Uterus (tissue), 4 donors: ENCODE measurements around the gene KCNQ4. TPM values are rescaled to one million over a fixed set of nuclear protein-coding genes. Genes with fewer than 3 reads are reported as not detected.
A peak's percentile ranks its signal among the peaks of the same experiment; 100 is the strongest.

Experiments used
- DNase-seq, 2 donors: peaks; one replicate each; pipeline ENCODE4 v3.0.0-alpha.2; 2019 to 2020
- H3K27ac ChIP-seq, 2 donors: fragments of 200-600 bp; sonication (generic); 1 replicate in 1 of 2; 2 replicates in 1 of 2; pipeline ENCODE4 v1.5.1; 2016 to 2018
- H3K27me3 ChIP-seq, 2 donors: fragments of 200-600 bp; sonication (generic); one replicate each; pipeline ENCODE4 v1.5.1; 2018 to 2019; ENCODE audit warnings: control low read depth in 1 of 2
- H3K36me3 ChIP-seq, 2 donors: fragments of 200-600 bp; sonication (generic); one replicate each; pipeline ENCODE4 v1.5.1; 2019; ENCODE audit warnings: control low read depth in 1 of 2
- H3K4me1 ChIP-seq, 2 donors: fragments of 200-600 bp; sonication (generic); one replicate each; pipeline ENCODE4 v1.5.1; 2018 to 2019; ENCODE audit warnings: control low read depth in 1 of 2
- H3K4me3 ChIP-seq, 2 donors: fragments of 200-600 bp; sonication (generic); 1 replicate in 1 of 2; 2 replicates in 1 of 2; pipeline ENCODE4 v1.5.1; 2018 to 2019; ENCODE audit warnings: mild to moderate bottlenecking in 1 of 2
- H3K9me3 ChIP-seq, 2 donors: fragments of 200-600 bp; sonication (generic); one replicate each; pipeline ENCODE4 v1.5.1; 2019; ENCODE audit warnings: control low read depth in 1 of 2
- POLR2A ChIP-seq, 2 donors: fragments of 450-650 bp; IDR thresholded peaks; one replicate each; pipeline ENCODE4 v1.6.1; 2016; ENCODE audit warnings: antibody characterized with exemption in 2 of 2, mild to moderate bottlenecking in 1 of 2, moderate library complexity in 1 of 2
- intact Hi-C: fragments of 100-400 bp; cut with DNase I; formaldehyde crosslinking; loops from one replicate; pipeline ENCODE4 v1.15.1; 2023; ENCODE audit warnings: low total_unique reads
- total RNA-seq, 4 donors: library from RNA; depleted of rRNA in 3 of 4; stranded (reverse); fragments of >200 nt in 3 of 4; gene quantifications; one replicate each; pipeline versions ENCODE4 v1.1.0 to v1.2.4, GENCODE V29; 2014 to 2023
- TF ChIP-seq, protein P1 (sequence below), 4 experiments: fragments of 200-600 bp in 2 of 4; fragments of 450-650 bp in 2 of 4; sonication (generic) in 2 of 4; IDR thresholded peaks; one replicate each; pipeline ENCODE4 v1.5.1; 2016 to 2019; ENCODE audit warnings: antibody characterized with exemption in 4 of 4, mild to moderate bottlenecking in 2 of 4, moderate library complexity in 1 of 4
- donor health status: DM: yes; HTN: yes; CAD: no.

KCNQ4 gene
- total RNA-seq, 4 donors from 2014 or later = 2.7 to 13.4 (median 7.4) TPM; not detected in 1

DNA sequence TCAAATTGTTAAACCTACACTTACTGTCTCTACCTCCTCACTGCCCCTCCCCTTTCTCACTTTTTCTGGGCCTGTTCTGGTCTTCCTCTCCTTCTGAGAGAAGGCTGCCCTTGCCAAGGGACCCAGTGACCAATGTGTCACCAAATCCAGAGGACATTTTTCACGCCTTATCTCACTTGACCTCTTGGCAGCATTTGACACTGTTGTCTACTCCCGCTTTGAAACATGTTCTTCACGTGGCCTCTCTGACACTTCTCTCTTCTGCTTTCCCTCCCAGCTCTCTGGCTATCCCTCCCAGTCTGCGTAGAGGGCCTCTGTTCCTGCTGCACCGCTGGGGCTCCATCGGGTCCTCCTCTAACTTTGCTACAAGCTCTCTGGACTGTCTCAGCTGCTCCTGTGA lies 25.3 kb downstream of the KCNQ4 start:
- peak overlapping the region in 1 of 2 donors; percentile 65 for H3K27ac ChIP-seq

DNA sequence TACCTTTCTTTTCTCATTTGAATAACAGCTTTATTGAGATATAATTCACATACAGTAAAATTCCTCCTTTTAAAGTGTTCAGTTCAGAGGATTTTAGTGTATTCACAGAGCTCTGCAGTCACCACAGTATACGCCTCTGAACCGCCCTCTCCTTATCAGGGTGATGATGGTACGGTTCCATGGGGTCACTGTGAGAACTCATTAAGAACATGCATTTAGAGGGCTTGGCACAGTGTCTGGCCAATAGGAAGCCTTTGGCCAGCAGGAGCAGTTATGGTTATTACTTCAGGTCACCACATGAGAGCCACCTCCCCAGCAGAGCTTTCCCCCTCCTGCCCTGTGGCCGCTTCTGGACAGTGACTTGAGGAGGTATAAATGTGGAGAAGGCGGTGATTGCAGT lies 27.3 kb downstream of the KCNQ4 start:
- no peak for DNase-seq
- Histone ChIP-seq H3K9me3 (no peaks in the 10 kb centered on the region), H3K27me3 (no peaks in the 10 kb centered on the region), H3K27ac (no peak overlapping the region), H3K4me1 (no peaks in the 10 kb centered on the region), H3K36me3 (no peaks in the 10 kb centered on the region), H3K4me3 (no peak overlapping the region)
- TF ChIP-seq, protein P1, sequence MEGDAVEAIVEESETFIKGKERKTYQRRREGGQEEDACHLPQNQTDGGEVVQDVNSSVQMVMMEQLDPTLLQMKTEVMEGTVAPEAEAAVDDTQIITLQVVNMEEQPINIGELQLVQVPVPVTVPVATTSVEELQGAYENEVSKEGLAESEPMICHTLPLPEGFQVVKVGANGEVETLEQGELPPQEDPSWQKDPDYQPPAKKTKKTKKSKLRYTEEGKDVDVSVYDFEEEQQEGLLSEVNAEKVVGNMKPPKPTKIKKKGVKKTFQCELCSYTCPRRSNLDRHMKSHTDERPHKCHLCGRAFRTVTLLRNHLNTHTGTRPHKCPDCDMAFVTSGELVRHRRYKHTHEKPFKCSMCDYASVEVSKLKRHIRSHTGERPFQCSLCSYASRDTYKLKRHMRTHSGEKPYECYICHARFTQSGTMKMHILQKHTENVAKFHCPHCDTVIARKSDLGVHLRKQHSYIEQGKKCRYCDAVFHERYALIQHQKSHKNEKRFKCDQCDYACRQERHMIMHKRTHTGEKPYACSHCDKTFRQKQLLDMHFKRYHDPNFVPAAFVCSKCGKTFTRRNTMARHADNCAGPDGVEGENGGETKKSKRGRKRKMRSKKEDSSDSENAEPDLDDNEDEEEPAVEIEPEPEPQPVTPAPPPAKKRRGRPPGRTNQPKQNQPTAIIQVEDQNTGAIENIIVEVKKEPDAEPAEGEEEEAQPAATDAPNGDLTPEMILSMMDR (IDR thresholded peaks at IDR 0.05) = no peak
- TF ChIP-seq POLR2A (IDR thresholded peaks at IDR 0.05) = no peak
- intact Hi-C loops = no loop called here

More for the DNA sequence above, 25.3 kb downstream of the KCNQ4 start:
- Histone ChIP-seq H3K4me3 (no peak overlapping the region), H3K4me1 (no peaks in the 10 kb centered on the region), H3K36me3 (no peaks in the 10 kb centered on the region), H3K27me3 (no peaks in the 10 kb centered on the region), H3K9me3 (no peaks in the 10 kb centered on the region)
- intact Hi-C loops = no loop called here
- no peak for DNase-seq
- TF ChIP-seq, protein P1 (IDR thresholded peaks at IDR 0.05) = no peak
- no peak for TF ChIP-seq POLR2A (IDR thresholded peaks at IDR 0.05)

DNA sequence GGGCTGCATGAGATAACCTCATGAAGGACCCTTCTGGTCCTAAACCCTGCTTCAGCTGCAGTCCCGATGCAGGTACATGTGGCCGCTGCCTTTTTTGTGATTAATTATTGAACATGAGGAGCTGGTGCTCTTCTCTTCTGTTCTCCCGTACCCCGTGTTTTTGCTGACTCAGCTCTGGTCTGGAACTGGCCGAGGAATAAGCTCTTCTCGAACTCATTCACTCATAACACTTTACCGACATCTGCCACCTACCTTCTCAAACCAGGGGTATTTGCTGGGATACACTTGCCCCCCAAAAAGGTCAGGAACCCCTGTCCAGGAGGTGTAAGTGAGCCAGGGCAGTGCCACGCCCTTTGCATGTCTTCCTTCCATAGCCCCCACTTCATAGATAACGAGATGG lies 31.8 kb downstream of the KCNQ4 start:
- Histone ChIP-seq H3K4me3 (no peak overlapping the region), H3K4me1 (peaks cover 0 to 6% of the 10 kb centered on the region in 2 donors), H3K9me3 (no peaks in the 10 kb centered on the region), H3K27ac (no peak overlapping the region), H3K27me3 (no peaks in the 10 kb centered on the region), H3K36me3 (no peaks in the 10 kb centered on the region)
- intact Hi-C loops = no loop called here
- DNase-seq = no peak
- no peak for TF ChIP-seq POLR2A (IDR thresholded peaks at IDR 0.05)
- TF ChIP-seq, protein P1 (IDR thresholded peaks at IDR 0.05) = no peak

DNA sequence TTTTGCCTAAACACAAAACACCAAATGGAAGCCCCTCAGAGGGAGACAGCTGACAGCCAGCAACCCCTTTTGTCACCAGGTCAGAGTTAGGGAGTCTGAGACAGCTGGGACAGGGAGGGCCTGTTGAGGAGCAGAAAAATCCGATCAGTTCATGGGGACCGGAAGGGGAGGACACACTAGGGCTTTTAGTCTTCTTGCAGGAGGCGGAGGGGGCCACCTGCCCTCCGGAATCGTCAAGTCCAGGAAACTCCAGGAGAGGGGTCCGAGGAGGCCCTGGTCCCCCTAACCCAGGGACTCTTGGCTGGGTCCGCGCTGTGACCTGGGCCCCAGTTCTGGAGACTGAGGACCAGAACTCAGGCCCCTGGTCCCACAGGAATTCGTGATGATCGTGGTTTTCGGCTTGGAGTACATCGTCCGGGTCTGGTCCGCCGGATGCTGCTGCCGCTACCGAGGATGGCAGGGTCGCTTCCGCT lies 34.2 kb downstream of the KCNQ4 start:
- DNase-seq = no peak
- TF ChIP-seq, protein P1 (IDR thresholded peaks at IDR 0.05) = no peak
- no peak for TF ChIP-seq POLR2A (IDR thresholded peaks at IDR 0.05)
- intact Hi-C loops = no loop called here
- Histone ChIP-seq H3K9me3 (no peaks in the 10 kb centered on the region), H3K4me3 (no peak overlapping the region), H3K27me3 (no peaks in the 10 kb centered on the region), H3K36me3 (no peaks in the 10 kb centered on the region), H3K27ac (no peak overlapping the region), H3K4me1 (peaks cover 0 to 6% of the 10 kb centered on the region in 2 donors)

DNA sequence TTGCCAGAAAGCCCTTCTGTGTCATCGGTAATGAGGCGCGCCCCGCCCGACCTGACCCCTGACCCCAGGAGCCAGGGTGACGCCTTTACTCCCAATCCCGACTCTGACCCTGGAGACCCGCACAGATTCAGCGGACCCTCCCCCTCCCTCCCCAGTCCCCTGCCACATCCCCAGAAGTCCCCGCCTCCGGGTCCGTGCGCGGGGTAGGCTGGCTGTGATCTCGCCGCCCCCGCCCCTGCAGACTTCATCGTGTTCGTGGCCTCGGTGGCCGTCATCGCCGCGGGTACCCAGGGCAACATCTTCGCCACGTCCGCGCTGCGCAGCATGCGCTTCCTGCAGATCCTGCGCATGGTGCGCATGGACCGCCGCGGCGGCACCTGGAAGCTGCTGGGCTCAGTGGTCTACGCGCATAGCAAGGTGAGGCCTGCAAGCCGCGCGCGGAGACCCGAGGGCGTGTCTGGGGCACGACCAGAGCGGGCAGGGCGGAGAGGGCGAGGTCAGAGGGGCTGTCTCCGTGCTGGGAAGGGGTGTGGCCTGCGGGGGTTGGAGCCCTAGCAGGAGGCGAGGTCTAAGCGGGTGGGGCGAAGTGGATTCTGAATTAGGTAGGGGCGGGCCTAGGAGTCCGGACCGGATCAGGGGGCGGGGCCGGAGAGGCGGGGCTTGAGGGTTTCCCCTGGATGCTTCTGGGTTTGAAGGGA lies 34.8 kb downstream of the KCNQ4 start:
- Histone ChIP-seq H3K4me3 (peak overlapping the region; percentile 1 to 21), H3K4me1 (peaks cover 0 to 6% of the 10 kb centered on the region in 2 donors), H3K9me3 (no peaks in the 10 kb centered on the region), H3K27ac (no peak overlapping the region), H3K36me3 (no peaks in the 10 kb centered on the region), H3K27me3 (no peaks in the 10 kb centered on the region)
- intact Hi-C loops = no loop called here
- no peak for TF ChIP-seq POLR2A (IDR thresholded peaks at IDR 0.05)
- TF ChIP-seq, protein P1 (IDR thresholded peaks at IDR 0.05) = no peak
- DNase-seq = peak; percentile 36 to 37
